M059J (cell line): Measurements from ENCODE around the gene NTRK3. TPM values are rescaled to one million over a fixed set of nuclear protein-coding genes. Genes with fewer than 3 reads are reported as not detected.

Experiments used
- DNase-seq: peaks from one replicate; pipeline ENCODE4 v3.0.0-alpha.2; 2012; ENCODE audit warnings: low read depth
- total RNA-seq: library from RNA; depleted of rRNA; stranded (reverse); fragments of >200 nt; shearing (Covaris generic); gene quantifications from 2 replicates; pipeline ENCODE4 v1.2.3, GENCODE V29; 2014

NTRK3 gene
- total RNA-seq, 1 experiment from 2014 or later = 0.86 TPM

GRCh38 chr15:88185584-88185983, 71.0 kb downstream of the NTRK3 start:
- DNase-seq = no peak

GRCh38 chr15:88181613-88182012, 74.9 kb downstream of the NTRK3 start:
- DNase-seq = no peak

GRCh38 chr15:88179562-88179961, 77.0 kb downstream of the NTRK3 start:
- DNase-seq = no peak

- DNase-seq = no peak
These were observed 77.9 kb downstream of the NTRK3 start for GRCh38 chr15:88178631-88179030.

GRCh38 chr15:88177451-88177850, 79.1 kb downstream of the NTRK3 start:
- DNase-seq = peak; percentile 1

GRCh38 chr15:88174571-88174970, 82.0 kb downstream of the NTRK3 start:
- DNase-seq = no peak

- peak; percentile 15 for DNase-seq
These were observed 90.2 kb downstream of the NTRK3 start for GRCh38 chr15:88166082-88166993.

GRCh38 chr15:88161636-88162035, 94.9 kb downstream of the NTRK3 start:
- no peak for DNase-seq

GRCh38 chr15:88155310-88155709, 101.2 kb downstream of the NTRK3 start:
- no peak for DNase-seq

- DNase-seq = no peak
These were observed 103.9 kb downstream of the NTRK3 start for GRCh38 chr15:88152672-88153071.

GRCh38 chr15:88147760-88148159, 108.8 kb downstream of the NTRK3 start:
- no peak for DNase-seq

- peak; percentile 32 for DNase-seq
These were observed 111.5 kb downstream of the NTRK3 start for GRCh38 chr15:88144921-88145653.

- no peak for DNase-seq
These were observed 114.4 kb downstream of the NTRK3 start for GRCh38 chr15:88142121-88142520.

GRCh38 chr15:88141269-88141889, 115.2 kb downstream of the NTRK3 start:
- no peak for DNase-seq

- no peak for DNase-seq
These were observed 116.1 kb downstream of the NTRK3 start for GRCh38 chr15:88140398-88140797.

GRCh38 chr15:88139936-88140335, 116.6 kb downstream of the NTRK3 start:
- no peak for DNase-seq

- no peak for DNase-seq
These were observed 122.7 kb downstream of the NTRK3 start for GRCh38 chr15:88133795-88134194.

GRCh38 chr15:88132499-88132898, 124.0 kb downstream of the NTRK3 start:
- no peak for DNase-seq

- DNase-seq = peak; percentile 37
These were observed 124.6 kb downstream of the NTRK3 start for GRCh38 chr15:88131937-88132336.

- no peak for DNase-seq
These were observed 129.1 kb downstream of the NTRK3 start for GRCh38 chr15:88127432-88127790.

- DNase-seq = peak; percentile 36
These were observed 129.7 kb downstream of the NTRK3 start for GRCh38 chr15:88126695-88127431.

GRCh38 chr15:88125576-88125975, 131.0 kb downstream of the NTRK3 start:
- no peak for DNase-seq
